Measurements from ENCODE around the gene HEPHL1.

DNA sequence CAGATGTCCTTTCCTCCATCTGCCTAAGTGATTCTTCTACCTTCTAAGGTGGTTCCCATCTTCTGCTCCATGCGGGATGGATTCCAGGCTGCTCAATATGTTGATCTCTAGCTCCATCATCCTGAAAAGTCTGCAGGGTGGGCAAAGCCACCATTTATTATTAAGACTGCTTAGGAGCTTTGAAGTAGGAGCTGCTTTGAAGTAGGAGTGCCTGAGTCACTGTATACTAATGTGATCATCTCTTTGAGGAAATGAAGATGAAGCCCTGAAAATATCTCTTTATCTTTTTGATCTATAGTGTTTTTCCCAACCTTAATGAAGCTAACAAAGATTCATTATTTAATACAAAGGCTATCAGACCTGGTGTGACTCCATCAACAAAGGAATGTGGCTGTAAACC is 13.1 kb downstream of the HEPHL1 start:
- TF ChIP-seq CTCF (IDR thresholded peaks at IDR 0.05) = no peak
- no peak for TF ChIP-seq EZH2 (IDR thresholded peaks at IDR 0.05; ENCODE audit: borderline replicate concordance, insufficient read depth, low read depth, low read length, poor library complexity, severe bottlenecking)

All from B cell (primary cell).